HepG2 (cell line): ENCODE measurements around the gene VPS26A. TPM values are rescaled to one million over a fixed set of nuclear protein-coding genes. Genes with fewer than 3 reads are reported as not detected.
A peak's percentile ranks its signal among the peaks of the same experiment; 100 is the strongest.

Experiments used
- AHR ChIP-seq: IDR thresholded peaks from 2 replicates; pipeline ENCODE4 v1.6.1; 2018; ENCODE audit warnings: missing genetic modification reagents, missing compliant biosample characterization
- ARNTL ChIP-seq: sonication (generic); formaldehyde crosslinking; IDR thresholded peaks from 2 replicates; pipeline ENCODE4 v1.4.0; 2020; ENCODE audit warnings: mild to moderate bottlenecking, missing genetic modification reagents
- ATF2 ChIP-seq: sonication (generic); formaldehyde crosslinking; IDR thresholded peaks from 2 replicates; pipeline ENCODE4 v1.4.0; 2020; ENCODE audit warnings: missing genetic modification reagents
- FIP1L1 ChIP-seq: fragments of 200-400 bp; formaldehyde crosslinking; IDR thresholded peaks from 2 replicates; pipeline ENCODE4 v1.6.1; 2018; ENCODE audit warnings: low read depth, mild to moderate bottlenecking, low read length, moderate library complexity, borderline replicate concordance; ENCODE audit not compliant: insufficient read depth
- FLYWCH1 ChIP-seq: sonication (generic); formaldehyde crosslinking; IDR thresholded peaks from 2 replicates; pipeline ENCODE4 v1.8.1; 2023; ENCODE audit warnings: mild to moderate bottlenecking, missing genetic modification reagents
- HDAC2 ChIP-seq: sonication (generic); formaldehyde crosslinking; IDR thresholded peaks from 2 replicates; pipeline ENCODE4 v1.4.0; 2020; ENCODE audit warnings: missing genetic modification reagents
- HNF4A ChIP-seq: sonication (generic); formaldehyde crosslinking; IDR thresholded peaks from 2 replicates; pipeline ENCODE4 v1.4.0; 2020; ENCODE audit warnings: missing genetic modification reagents
- HNRNPUL1 ChIP-seq: fragments of 200-400 bp; formaldehyde crosslinking; IDR thresholded peaks from 2 replicates; pipeline ENCODE4 v1.6.1; 2017; ENCODE audit warnings: low read depth, mild to moderate bottlenecking, low read length, moderate library complexity
- IRF2 ChIP-seq: IDR thresholded peaks from 2 replicates; pipeline ENCODE4 v1.6.1; 2018; ENCODE audit warnings: missing genetic modification reagents, missing compliant biosample characterization
- KLF15 ChIP-seq: sonication (generic); formaldehyde crosslinking; IDR thresholded peaks from 2 replicates; pipeline ENCODE4 v1.8.1; 2023; ENCODE audit warnings: borderline replicate concordance, mild to moderate bottlenecking, inconsistent platforms, missing genetic modification reagents, mixed read lengths
- NFKBIZ ChIP-seq: IDR thresholded peaks from 2 replicates; pipeline ENCODE4 v1.6.1; 2018; ENCODE audit warnings: missing genetic modification reagents, missing compliant biosample characterization
- PCBP1 ChIP-seq: fragments of 200-400 bp; formaldehyde crosslinking; IDR thresholded peaks from 2 replicates; pipeline ENCODE4 v1.6.1; 2017; ENCODE audit warnings: mild to moderate bottlenecking, low read depth, low read length, borderline replicate concordance
- PHF8 ChIP-seq: sonication (generic); formaldehyde crosslinking; IDR thresholded peaks from 2 replicates; pipeline ENCODE4 v1.5.0; 2020; ENCODE audit warnings: missing genetic modification reagents
- RCOR2 ChIP-seq: IDR thresholded peaks from 2 replicates; pipeline ENCODE4 v1.6.1; 2016; ENCODE audit warnings: missing biosample characterization, missing genetic modification reagents
- REXO4 ChIP-seq: sonication (generic); formaldehyde crosslinking; IDR thresholded peaks from 2 replicates; pipeline ENCODE4 v1.8.0; 2022; ENCODE audit warnings: missing genetic modification reagents, mild to moderate bottlenecking, borderline replicate concordance
- SMC3 ChIP-seq: IDR thresholded peaks from 2 replicates; pipeline ENCODE4 v1.6.1; 2011; ENCODE audit warnings: low read length, improper control_type of control experiment
- THAP11 ChIP-seq: IDR thresholded peaks from 2 replicates; pipeline ENCODE4 v1.6.1; 2016; ENCODE audit warnings: missing biosample characterization, missing genetic modification reagents
- TP53 ChIP-seq: sonication (generic); formaldehyde crosslinking; conservative IDR thresholded peaks from 2 replicates; pipeline ENCODE4 v1.4.0; 2020; ENCODE audit warnings: missing genetic modification reagents
- ZFP36L1 ChIP-seq: sonication (generic); formaldehyde crosslinking; IDR thresholded peaks from 2 replicates; pipeline ENCODE4 v1.8.0; 2022; ENCODE audit warnings: mild to moderate bottlenecking, missing genetic modification reagents, moderate library complexity
- ZNF431 ChIP-seq: sonication (generic); formaldehyde crosslinking; IDR thresholded peaks from 2 replicates; pipeline ENCODE4 v1.9.0; 2022; ENCODE audit warnings: missing genetic modification reagents, low read depth, mild to moderate bottlenecking, borderline replicate concordance
- ZNF589 ChIP-seq: sonication (generic); formaldehyde crosslinking; conservative IDR thresholded peaks from 2 replicates; pipeline ENCODE4 v1.8.0; 2022; ENCODE audit warnings: mild to moderate bottlenecking, moderate library complexity, missing genetic modification reagents
- ZNF761 ChIP-seq: sonication (generic); formaldehyde crosslinking; conservative IDR thresholded peaks from 2 replicates; pipeline ENCODE4 v1.4.0; 2020; ENCODE audit warnings: mild to moderate bottlenecking, missing genetic modification reagents
- ZSCAN30 ChIP-seq: sonication (generic); formaldehyde crosslinking; IDR thresholded peaks from 2 replicates; pipeline ENCODE4 v1.5.0; 2020; ENCODE audit warnings: mild to moderate bottlenecking, missing genetic modification reagents
- polyA plus RNA-seq, 8 experiments: library from polyadenylated mRNA; depleted of rRNA in 3 of 8; stranded (reverse) in 7 of 8; unstranded in 1 of 8; fragments of >200 nt; fragmentation: Illumina TruSeq in 4 of 8; extraction: Trizol in 4 of 8; gene quantifications; 2 replicates each; pipeline versions ENCODE4 v1.2.1 to v1.2.3, GENCODE V29; 2011 to 2016; ENCODE audit warnings: low read depth in 4 of 8, missing spikeins in 1 of 8, mixed read lengths in 1 of 8; ENCODE audit not compliant: insufficient read depth in 1 of 8
- total RNA-seq, 5 experiments: library from RNA; depleted of rRNA; stranded (reverse); fragments of >200 nt; fragmentation: Illumina TruSeq; extraction: Trizol; gene quantifications; 2 replicates each; pipeline ENCODE4 v1.2.3, GENCODE V29; 2016; ENCODE audit warnings: low read depth in 1 of 5
- TF ChIP-seq, protein P1 (sequence below): IDR thresholded peaks from 2 replicates; pipeline ENCODE4 v1.6.1; 2016; ENCODE audit warnings: low read depth
- TF ChIP-seq, protein P2 (sequence below): sonication (generic); formaldehyde crosslinking; IDR thresholded peaks from 2 replicates; pipeline ENCODE4 v1.5.0; 2020; ENCODE audit warnings: missing genetic modification reagents
- TF ChIP-seq, protein P3 (sequence below): sonication (generic); formaldehyde crosslinking; conservative IDR thresholded peaks from 2 replicates; pipeline ENCODE4 v1.8.1; 2023; ENCODE audit warnings: missing genetic modification reagents

Gene VPS26A
- total and polyA plus RNA-seq, 2 of the 13 experiments (the other 11 are each of a cell fraction or from before 2014, with no cell fraction given) = 12.9 to 32.6 TPM

- TF ChIP-seq, protein P1, sequence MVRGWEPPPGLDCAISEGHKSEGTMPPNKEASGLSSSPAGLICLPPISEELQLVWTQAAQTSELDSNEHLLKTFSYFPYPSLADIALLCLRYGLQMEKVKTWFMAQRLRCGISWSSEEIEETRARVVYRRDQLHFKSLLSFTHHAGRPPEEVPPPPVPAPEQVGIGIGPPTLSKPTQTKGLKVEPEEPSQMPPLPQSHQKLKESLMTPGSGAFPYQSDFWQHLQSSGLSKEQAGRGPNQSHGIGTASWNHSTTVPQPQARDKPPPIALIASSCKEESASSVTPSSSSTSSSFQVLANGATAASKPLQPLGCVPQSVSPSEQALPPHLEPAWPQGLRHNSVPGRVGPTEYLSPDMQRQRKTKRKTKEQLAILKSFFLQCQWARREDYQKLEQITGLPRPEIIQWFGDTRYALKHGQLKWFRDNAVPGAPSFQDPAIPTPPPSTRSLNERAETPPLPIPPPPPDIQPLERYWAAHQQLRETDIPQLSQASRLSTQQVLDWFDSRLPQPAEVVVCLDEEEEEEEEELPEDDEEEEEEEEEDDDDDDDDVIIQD (CRISPR knock-in tag) = no peak
- TF ChIP-seq ZNF431 (CRISPR knock-in tag) (no peak), ZNF761 (no peak), HNF4A (CRISPR knock-in tag) (no peak; the same call in 1 of the 2 replicates), RCOR2 (CRISPR knock-in tag) (no peak), PCBP1 (peak; percentile 87; the same call in 1 of the 2 replicates), KLF15 (CRISPR knock-in tag) (no peak), ARNTL (CRISPR knock-in tag) (peak; percentile 70; the same call in 1 of the 2 replicates), REXO4 (CRISPR knock-in tag) (no peak), PHF8 (peak; percentile 95), AHR (CRISPR knock-in tag) (peak; percentile 27; the same call in 1 of the 2 replicates), ATF2 (CRISPR knock-in tag) (peak; percentile 33; the same call in 1 of the 2 replicates), TP53 (CRISPR knock-in tag) (0 out of 2 replicates have a peak, but pooled peaks have one; percentile 55), FLYWCH1 (no peak), ZFP36L1 (CRISPR knock-in tag) (0 out of 2 replicates have a peak, but pooled peaks have one; percentile 13), FIP1L1 (no peak), IRF2 (CRISPR knock-in tag) (peak; percentile 85), ZSCAN30 (CRISPR knock-in tag) (no peak), ZNF589 (CRISPR knock-in tag) (no peak), NFKBIZ (no peak; the same call in 1 of the 2 replicates), SMC3 (no peak), HDAC2 (CRISPR knock-in tag) (peak; percentile 74), HNRNPUL1 (no peak), THAP11 (CRISPR knock-in tag) (peak; percentile 92)
- TF ChIP-seq, protein P2, sequence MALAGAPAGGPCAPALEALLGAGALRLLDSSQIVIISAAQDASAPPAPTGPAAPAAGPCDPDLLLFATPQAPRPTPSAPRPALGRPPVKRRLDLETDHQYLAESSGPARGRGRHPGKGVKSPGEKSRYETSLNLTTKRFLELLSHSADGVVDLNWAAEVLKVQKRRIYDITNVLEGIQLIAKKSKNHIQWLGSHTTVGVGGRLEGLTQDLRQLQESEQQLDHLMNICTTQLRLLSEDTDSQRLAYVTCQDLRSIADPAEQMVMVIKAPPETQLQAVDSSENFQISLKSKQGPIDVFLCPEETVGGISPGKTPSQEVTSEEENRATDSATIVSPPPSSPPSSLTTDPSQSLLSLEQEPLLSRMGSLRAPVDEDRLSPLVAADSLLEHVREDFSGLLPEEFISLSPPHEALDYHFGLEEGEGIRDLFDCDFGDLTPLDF (CRISPR knock-in tag) = no peak
- TF ChIP-seq, protein P3, sequence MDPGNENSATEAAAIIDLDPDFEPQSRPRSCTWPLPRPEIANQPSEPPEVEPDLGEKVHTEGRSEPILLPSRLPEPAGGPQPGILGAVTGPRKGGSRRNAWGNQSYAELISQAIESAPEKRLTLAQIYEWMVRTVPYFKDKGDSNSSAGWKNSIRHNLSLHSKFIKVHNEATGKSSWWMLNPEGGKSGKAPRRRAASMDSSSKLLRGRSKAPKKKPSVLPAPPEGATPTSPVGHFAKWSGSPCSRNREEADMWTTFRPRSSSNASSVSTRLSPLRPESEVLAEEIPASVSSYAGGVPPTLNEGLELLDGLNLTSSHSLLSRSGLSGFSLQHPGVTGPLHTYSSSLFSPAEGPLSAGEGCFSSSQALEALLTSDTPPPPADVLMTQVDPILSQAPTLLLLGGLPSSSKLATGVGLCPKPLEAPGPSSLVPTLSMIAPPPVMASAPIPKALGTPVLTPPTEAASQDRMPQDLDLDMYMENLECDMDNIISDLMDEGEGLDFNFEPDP (CRISPR knock-in tag) = no peak
Measured at GRCh38 chr10:69179743-69180524, 56.0 kb downstream of the VPS26A start, which contains the start of gene SUPV3L1 (continued).
